Endometrium (tissue), 2 donors: Measurements from ENCODE around the gene DDX21.
"Not testable (repeated sequence)": the region's sequence is repeated elsewhere in the genome, so short reads cannot be mapped to it uniquely, and the experiment has no call there.

Experiments
- FAIRE-seq: peaks from 2 replicates; lab custom pipeline; 2012; peaks lifted over from hg19 to GRCh38; lab: Jason Lieb, UNC
- donor health status: control.
- donor health status: control.

Gene DDX21

GRCh38 chr10:68955832-68956532, at the start of gene DDX21:
TSS of gene DDX21 (plus strand) at chr10:68956170. CDS start at chr10:68956226, 56 bp downstream.
- no peak for FAIRE-seq

DNA sequence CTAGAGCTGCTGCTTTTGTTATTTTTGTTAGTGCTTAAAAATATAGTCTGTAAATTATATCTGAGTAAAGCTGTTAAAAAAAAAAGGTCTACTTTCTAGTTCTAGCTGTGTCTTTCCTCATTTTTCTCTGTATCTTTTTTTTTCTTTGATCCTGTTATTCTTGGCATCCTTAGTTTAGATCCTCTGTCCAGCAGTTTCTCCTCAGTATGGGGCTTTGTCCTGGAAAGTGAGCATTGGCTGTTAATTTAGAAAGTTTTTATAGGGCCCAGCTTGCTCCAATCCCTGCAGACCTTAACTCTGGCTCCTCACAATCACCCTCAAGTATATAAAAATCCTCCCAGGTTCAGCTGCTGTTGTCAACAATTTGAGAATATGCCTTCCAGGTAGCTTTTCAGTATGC, 31.4 kb upstream of the DDX21 start:
- no peak for FAIRE-seq

- FAIRE-seq: no peak
These were observed 30.5 kb upstream of the DDX21 start for GRCh38 chr10:68925489-68925888.

GRCh38 chr10:68929157-68929556, 26.8 kb upstream of the DDX21 start:
- not testable (repeated sequence) for FAIRE-seq

DNA sequence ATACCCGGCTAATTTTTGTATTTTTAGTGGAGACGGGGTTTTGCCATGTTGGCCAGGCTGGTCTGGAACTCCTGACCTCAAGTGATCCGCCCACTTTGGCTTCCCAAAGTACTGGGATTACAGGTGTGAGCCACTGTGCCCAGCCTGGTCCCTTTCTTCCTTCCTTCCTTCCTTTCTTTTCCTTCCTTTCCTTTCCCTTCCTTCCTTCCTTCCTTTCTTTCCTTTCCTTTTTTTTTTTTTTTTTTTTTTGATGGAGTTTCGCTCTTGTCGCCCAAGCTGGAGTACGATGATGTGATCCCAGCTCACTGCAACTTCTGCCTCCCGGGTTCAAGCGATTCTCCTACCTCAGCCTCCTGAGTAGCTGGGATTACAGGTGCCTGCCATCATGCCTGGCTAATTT, 26.1 kb upstream of the DDX21 start:
- not testable (repeated sequence) for FAIRE-seq

DNA sequence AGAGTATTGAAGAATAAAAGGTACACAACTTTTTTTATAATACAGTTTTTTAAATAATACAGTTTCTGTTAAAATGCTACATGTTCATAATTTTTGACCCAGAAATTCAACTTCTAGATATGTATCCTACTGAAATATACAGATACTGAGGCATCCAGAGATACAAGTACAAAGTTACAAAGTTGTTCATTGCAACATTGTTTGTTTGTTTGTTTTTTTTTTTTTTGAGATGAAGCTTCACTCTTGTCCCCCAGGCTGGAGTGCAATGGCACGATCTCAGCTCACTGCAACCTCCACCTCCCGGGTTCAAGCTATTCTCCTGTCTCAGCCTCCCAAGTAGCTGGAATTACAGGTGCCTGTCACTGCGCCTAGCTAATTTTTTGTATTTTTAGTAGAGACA, 23.1 kb upstream of the DDX21 start:
- FAIRE-seq: not testable (repeated sequence)

DNA sequence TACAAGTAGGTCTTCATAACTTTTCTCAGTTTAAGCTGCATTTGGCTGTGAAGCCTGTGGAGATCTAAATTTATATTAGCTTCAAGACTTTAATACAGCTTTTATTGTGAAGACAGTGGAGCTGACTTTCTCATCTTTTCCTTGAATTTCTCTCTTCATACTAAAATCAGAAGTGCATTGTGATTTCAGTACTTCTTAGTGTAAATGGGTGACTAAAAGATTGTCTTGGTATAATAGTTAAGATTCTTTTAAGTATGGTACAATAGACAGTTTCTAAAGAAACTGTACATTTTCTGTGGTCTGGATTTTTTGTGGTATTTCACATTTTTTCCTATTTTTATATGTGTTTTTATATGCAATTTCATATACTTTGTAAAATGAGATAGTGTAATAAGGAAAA, 21.0 kb upstream of the DDX21 start:
- FAIRE-seq: no peak

GRCh38 chr10:68938117-68938516, 17.9 kb upstream of the DDX21 start:
- no peak for FAIRE-seq

DNA sequence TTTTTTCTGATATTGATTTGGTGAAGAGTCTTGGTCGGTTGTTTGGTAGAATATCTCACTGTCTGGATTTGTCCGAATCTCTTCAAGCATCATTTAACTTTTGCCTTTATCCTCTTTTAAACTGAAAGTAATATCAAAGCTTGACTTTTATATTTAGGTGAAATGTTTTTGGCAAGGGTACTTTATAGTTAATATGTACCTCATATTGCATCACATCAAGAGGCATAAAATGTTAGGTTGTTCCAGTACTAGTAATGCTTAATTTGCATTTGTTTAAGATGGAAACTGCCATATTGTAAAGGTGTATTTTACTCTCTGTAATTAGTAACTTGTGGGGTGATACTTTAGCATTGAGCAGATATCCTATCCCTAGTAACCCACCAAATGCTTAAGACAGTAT, 17.1 kb upstream of the DDX21 start:
- FAIRE-seq: no peak

DNA sequence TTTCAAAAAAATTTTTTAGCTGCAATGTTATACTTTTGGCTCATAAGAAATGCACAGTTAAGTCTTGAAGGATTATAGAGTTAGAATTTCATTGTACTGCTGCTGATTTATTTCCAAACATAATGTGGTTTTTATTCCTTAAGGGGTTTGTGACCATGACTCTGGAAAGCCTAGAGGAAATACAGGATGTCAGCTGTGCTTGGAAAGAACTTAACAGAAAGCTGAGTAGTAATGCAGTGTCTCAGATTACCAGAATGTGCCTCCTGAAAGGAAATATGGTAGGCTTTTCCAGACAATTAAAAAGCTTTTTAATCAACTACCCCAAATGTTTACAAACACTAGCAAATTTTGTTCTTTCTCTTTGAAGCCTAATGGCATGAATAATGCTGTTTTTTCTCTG, 15.1 kb upstream of the DDX21 start:
- FAIRE-seq: not testable (repeated sequence)

- FAIRE-seq: no peak
These were observed 5.4 kb upstream of the DDX21 start for GRCh38 chr10:68950598-68950997.

DNA sequence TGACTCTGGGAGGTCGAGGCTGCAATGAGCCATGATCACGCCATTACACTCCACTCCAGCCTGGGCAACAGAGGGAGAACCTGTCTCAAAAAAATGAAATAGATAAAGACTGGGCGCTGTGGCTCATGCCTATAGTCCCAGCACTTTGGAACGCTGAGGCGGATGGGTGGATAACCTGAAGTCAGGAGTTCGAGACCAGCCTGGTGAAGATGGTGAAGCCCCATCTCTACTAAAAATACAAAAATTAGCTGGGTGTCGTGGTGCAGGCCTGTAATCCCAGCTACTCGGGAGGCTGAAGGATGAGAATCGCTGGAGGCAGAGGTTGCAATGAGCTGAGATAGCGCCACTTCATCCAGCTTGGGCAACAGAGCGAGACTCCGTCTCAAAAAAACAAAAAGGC, 1.1 kb upstream of the DDX21 start:
- FAIRE-seq: no peak

GRCh38 chr10:68955355-68955831, 577 bp upstream of the DDX21 start:
- FAIRE-seq: no peak

DNA sequence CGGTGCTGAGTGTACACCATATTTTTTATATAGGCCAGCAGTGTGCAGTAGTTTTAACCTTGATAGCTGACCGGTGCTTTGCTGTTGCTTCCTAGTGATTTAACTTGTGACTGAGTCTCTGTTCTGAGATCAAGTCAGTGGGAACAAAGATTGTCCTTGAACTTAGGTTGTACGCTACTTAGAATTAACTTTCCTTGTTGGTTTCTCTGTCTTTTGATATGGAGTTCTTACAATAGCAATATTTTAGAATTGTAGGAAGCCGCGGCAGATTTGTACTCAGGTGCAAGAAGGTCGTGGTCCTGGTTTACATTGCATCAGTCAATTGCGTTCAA, 1.3 kb downstream of the DDX21 start:
- no peak for FAIRE-seq

- FAIRE-seq: no peak
These were observed 1.7 kb downstream of the DDX21 start for GRCh38 chr10:68957654-68958053.

DNA sequence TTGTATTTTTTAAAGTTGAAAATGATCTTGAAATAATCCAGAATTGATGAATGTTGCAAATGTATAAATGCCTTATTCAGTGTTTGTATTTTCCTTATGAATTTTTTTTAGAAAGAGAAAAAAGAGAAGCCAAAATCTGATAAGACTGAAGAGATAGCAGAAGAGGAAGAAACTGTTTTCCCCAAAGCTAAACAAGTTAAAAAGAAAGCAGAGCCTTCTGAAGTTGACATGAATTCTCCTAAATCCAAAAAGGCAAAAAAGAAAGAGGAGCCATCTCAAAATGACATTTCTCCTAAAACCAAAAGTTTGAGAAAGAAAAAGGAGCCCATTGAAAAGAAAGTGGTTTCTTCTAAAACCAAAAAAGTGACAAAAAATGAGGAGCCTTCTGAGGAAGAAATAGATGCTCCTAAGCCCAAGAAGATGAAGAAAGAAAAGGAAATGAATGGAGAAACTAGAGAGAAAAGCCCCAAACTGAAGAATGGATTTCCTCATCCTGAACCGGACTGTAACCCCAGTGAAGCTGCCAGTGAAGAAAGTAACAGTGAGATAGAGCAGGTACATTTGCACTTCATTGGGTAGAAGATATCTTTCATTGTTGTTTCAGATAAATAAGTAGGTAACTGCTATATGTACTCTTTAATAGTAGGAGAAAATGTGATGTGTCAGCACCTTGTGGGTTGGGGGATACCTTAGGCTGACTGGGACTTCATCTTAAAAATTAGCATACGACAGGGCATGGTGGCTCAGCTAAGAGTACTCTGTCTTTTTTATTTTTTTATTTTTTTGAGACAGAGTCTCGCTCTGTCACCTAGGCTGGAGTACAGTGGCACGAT, 3.9 kb downstream of the DDX21 start:
- FAIRE-seq: no peak

- FAIRE-seq: no peak
These were observed 7.2 kb downstream of the DDX21 start for GRCh38 chr10:68963151-68963550.

DNA sequence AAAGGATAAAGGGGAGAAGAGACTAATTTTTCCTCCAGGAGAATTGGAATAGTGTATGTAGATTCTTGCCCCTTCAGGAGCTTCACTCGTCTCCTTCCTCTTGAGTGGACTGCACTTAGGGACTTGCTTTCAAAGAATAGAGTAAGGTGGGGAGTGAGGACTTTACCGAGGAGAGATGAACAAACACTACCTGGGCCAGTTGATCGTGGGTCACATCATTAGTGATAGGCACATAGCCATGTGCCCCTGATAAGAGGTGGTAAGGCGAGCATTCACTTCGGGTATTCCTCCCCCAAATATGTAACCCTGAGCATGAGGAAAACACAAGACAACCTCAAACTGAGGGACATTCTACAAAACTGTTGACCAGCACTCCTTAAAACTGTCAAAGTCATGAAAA, 18.0 kb downstream of the DDX21 start:
- FAIRE-seq: no peak

GRCh38 chr10:68975936-68976473, 20.0 kb downstream of the DDX21 start:
- not testable (repeated sequence) for FAIRE-seq

GRCh38 chr10:68979738-68980137, 23.8 kb downstream of the DDX21 start:
- not testable (repeated sequence) for FAIRE-seq

GRCh38 chr10:68981074-68981473, 25.1 kb downstream of the DDX21 start:
- FAIRE-seq: no peak

DNA sequence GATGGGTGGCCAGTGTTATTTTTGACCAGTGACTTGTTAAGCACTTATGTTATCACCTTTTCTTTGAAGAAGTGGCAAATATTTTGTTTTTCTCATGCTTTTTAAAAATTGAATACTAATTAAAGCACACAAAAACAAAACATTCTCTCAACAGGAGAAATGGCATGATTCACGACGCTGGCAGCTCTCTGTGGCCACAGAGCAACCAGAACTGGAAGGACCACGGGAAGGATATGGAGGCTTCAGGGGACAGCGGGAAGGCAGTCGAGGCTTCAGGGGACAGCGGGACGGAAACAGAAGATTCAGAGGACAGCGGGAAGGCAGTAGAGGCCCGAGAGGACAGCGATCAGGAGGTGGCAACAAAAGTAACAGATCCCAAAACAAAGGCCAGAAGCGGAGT, 26.4 kb downstream of the DDX21 start:
- no peak for FAIRE-seq

DNA sequence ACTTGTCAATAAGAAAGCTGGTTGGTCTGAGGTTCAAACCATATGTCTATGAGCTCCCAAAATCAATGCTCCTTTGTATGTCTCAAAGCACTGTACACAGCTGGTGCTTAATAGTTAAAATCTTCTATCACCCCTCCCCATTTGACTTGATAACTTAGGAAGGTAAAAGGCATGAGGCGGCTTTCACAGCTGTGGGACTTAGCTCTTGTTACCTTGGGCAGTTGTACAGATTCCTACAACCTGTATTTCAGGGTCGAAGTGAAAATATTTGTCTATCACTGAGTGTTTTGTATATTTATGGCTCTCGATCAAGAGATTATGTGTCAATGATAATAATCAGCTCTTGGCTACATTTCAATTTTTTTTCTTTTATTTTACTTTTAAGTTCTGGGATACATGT, 31.6 kb downstream of the DDX21 start:
- no peak for FAIRE-seq
